ENCODE results near the gene HSPA12B. TPM values are rescaled to one million over a fixed set of nuclear protein-coding genes. Genes with fewer than 3 reads are reported as not detected.

Gene HSPA12B
- polyA plus RNA-seq, 2 of the 4 experiments (the other 2 are of a cell fraction), result 0.37 to 1.2 TPM

DNA sequence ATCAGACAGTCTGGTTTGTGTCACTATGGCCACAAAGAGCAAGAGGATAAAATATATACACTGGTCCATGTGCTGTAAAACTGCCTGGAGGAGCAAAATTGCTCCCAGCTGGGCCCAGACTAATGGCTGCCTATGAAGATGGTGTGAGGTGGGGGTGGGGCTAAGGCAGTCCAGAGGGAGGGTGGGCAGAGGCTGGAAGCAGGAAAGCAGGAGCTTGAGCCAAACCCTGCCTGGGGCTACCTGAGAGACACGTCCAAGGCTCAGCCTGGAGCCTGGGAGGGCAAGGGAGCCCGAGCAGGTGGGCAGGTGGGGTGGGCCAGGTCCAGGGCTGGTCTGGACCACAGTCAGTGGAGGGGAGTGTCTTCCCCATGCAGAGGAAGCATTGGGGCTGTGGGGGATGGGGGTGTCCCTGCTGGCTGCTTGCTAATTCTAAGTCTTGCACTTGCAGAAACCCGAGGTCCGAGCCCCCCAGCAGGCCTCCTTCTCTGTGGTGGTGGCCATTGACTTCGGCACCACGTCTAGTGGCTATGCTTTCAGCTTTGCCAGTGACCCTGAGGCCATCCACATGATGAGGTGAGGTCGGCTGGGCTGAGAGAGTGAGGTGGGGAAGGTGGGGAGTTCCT is 9.5 kb downstream of the HSPA12B start:
- H3K4me3 ChIP-seq, result no peak overlapping the region

DNA sequence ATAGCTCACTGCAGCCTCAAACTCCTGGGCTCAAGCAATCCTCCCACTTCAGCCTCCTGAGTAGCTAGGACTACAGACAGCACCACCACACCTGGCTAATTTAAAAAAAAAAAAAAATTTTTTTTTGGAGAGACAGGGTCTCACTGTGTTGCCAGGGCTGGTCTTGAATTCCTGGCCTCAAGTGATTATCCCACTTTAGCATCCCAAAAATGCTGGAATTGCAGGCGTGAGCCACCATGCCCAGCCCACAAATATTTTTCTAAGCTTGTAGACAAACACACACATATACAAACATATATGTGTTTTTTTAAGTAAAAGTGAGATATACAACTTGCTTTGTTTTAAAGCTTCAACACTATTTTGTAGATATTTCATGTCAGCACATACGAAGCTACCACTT is 10.8 kb downstream of the HSPA12B start:
- no peak overlapping the region for H3K27ac ChIP-seq
- no peak for FAIRE-seq
- H3K4me1 ChIP-seq, result peaks cover 12% of the 10 kb centered on the region; the same call in 2 of the 3 replicates
- H3K9me3 ChIP-seq, result no peaks in the 10 kb centered on the region
- ChIA-PET CTCF (interaction anchor here (5.2 to 72.1 kb wide), 5 partner anchors 4 to 65 kb away, joined by 36 to 2233 read pairs (median 1634); partner anchors contain the start of genes ADAM33, ADISSP, CENPB and GFRA4), POLR2A (no interaction called here)
- H3K4me3 ChIP-seq, result no peak overlapping the region
- ATAC-seq, result no peak
- 85% methylated on average over 2 of the region's 2 CpGs for WGBS (ENCODE audit: missing lambda C conversion rate)
- DNase-seq (ENCODE audit: low read depth in 1 of 2, low spot score in 1 of 2), result no peak
- H3K4me2 ChIP-seq, result no peak overlapping the region
- TF ChIP-seq RAD21 (conservative IDR thresholded peaks at IDR 0.05 in 1 of 2, IDR thresholded peaks at IDR 0.05 in 1 of 2), result no peak
- no peak for TF ChIP-seq JUN (IDR thresholded peaks at IDR 0.05)
- TF ChIP-seq EP300 (IDR thresholded peaks at IDR 0.05), result no peak
- TF ChIP-seq, protein P1, sequence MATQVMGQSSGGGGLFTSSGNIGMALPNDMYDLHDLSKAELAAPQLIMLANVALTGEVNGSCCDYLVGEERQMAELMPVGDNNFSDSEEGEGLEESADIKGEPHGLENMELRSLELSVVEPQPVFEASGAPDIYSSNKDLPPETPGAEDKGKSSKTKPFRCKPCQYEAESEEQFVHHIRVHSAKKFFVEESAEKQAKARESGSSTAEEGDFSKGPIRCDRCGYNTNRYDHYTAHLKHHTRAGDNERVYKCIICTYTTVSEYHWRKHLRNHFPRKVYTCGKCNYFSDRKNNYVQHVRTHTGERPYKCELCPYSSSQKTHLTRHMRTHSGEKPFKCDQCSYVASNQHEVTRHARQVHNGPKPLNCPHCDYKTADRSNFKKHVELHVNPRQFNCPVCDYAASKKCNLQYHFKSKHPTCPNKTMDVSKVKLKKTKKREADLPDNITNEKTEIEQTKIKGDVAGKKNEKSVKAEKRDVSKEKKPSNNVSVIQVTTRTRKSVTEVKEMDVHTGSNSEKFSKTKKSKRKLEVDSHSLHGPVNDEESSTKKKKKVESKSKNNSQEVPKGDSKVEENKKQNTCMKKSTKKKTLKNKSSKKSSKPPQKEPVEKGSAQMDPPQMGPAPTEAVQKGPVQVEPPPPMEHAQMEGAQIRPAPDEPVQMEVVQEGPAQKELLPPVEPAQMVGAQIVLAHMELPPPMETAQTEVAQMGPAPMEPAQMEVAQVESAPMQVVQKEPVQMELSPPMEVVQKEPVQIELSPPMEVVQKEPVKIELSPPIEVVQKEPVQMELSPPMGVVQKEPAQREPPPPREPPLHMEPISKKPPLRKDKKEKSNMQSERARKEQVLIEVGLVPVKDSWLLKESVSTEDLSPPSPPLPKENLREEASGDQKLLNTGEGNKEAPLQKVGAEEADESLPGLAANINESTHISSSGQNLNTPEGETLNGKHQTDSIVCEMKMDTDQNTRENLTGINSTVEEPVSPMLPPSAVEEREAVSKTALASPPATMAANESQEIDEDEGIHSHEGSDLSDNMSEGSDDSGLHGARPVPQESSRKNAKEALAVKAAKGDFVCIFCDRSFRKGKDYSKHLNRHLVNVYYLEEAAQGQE (IDR thresholded peaks at IDR 0.05), result no peak
- no peak for TF ChIP-seq RARB (CRISPR knock-in tag; IDR thresholded peaks at IDR 0.05)
- no peak for TF ChIP-seq RNF2 (IDR thresholded peaks at IDR 0.05; ENCODE audit: borderline replicate concordance, low read depth)
- no peak for TF ChIP-seq KDM5A (IDR thresholded peaks at IDR 0.05)
- no peak for TF ChIP-seq MYC (IDR thresholded peaks at IDR 0.05; ENCODE audit: borderline replicate concordance, low read length)

More for the DNA sequence above, 9.5 kb downstream of the HSPA12B start:
- DNase-seq (ENCODE audit: low read depth in 1 of 2, low spot score in 1 of 2), result no peak
- WGBS (ENCODE audit: missing lambda C conversion rate), result 74% methylated on average over 7 of the region's 7 CpGs
- no peak overlapping the region for H3K27ac ChIP-seq
- TF ChIP-seq RNF2 (IDR thresholded peaks at IDR 0.05; ENCODE audit: borderline replicate concordance, low read depth), result no peak
- no peak for TF ChIP-seq TFCP2L1 (CRISPR knock-in tag; IDR thresholded peaks at IDR 0.05)
- TF ChIP-seq, protein P2, sequence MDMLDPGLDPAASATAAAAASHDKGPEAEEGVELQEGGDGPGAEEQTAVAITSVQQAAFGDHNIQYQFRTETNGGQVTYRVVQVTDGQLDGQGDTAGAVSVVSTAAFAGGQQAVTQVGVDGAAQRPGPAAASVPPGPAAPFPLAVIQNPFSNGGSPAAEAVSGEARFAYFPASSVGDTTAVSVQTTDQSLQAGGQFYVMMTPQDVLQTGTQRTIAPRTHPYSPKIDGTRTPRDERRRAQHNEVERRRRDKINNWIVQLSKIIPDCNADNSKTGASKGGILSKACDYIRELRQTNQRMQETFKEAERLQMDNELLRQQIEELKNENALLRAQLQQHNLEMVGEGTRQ (IDR thresholded peaks at IDR 0.05), result no peak
- no peak for TF ChIP-seq MAFK (IDR thresholded peaks at IDR 0.05; ENCODE audit: partially characterized antibody)
- TF ChIP-seq, protein P3, sequence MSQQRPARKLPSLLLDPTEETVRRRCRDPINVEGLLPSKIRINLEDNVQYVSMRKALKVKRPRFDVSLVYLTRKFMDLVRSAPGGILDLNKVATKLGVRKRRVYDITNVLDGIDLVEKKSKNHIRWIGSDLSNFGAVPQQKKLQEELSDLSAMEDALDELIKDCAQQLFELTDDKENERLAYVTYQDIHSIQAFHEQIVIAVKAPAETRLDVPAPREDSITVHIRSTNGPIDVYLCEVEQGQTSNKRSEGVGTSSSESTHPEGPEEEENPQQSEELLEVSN (IDR thresholded peaks at IDR 0.05; ENCODE audit: borderline replicate concordance, low read depth), result no peak
- no peak for TF ChIP-seq ZFP36 (IDR thresholded peaks at IDR 0.05; ENCODE audit: borderline replicate concordance, partially characterized antibody)
- no peak for TF ChIP-seq ZSCAN20 (CRISPR knock-in tag; IDR thresholded peaks at IDR 0.05)
- TF ChIP-seq, protein P4, sequence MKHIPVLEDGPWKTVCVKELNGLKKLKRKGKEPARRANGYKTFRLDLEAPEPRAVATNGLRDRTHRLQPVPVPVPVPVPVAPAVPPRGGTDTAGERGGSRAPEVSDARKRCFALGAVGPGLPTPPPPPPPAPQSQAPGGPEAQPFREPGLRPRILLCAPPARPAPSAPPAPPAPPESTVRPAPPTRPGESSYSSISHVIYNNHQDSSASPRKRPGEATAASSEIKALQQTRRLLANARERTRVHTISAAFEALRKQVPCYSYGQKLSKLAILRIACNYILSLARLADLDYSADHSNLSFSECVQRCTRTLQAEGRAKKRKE (CRISPR knock-in tag; IDR thresholded peaks at IDR 0.05; ENCODE audit: low read depth), result no peak
- no peak for TF ChIP-seq RARB (CRISPR knock-in tag; IDR thresholded peaks at IDR 0.05)
- no peak for TF ChIP-seq SREBF2 (IDR thresholded peaks at IDR 0.05)
- no peak for TF ChIP-seq EP300 (IDR thresholded peaks at IDR 0.05)
- no peak for TF ChIP-seq ESRRA (IDR thresholded peaks at IDR 0.05; ENCODE audit: borderline replicate concordance, low read length)
- TF ChIP-seq, protein P1 (IDR thresholded peaks at IDR 0.05), result no peak
- TF ChIP-seq CHD4 (IDR thresholded peaks at IDR 0.05; ENCODE audit: borderline replicate concordance), result no peak
- no peak for TF ChIP-seq KDM5A (IDR thresholded peaks at IDR 0.05)
- TF ChIP-seq EHMT2 (IDR thresholded peaks at IDR 0.05; ENCODE audit: low read depth), result no peak
- no peak for TF ChIP-seq CEBPB (IDR thresholded peaks at IDR 0.05)
- no peak for ATAC-seq
- no peak overlapping the region for H3K4me2 ChIP-seq
- CTCF ChIA-PET, result interaction anchor here (0.7 to 72.1 kb wide), 7 partner anchors 6 to 1706 kb away, joined by 3 to 2233 read pairs (median 169); partner anchors contain the start of genes ADAM33, ADISSP, AP5S1 and CENPB
- no peak for FAIRE-seq
- peaks cover 18% of the 10 kb centered on the region; the same call in 2 of the 3 replicates for H3K4me1 ChIP-seq
- H3K9me3 ChIP-seq, result no peaks in the 10 kb centered on the region
- POLR2A ChIA-PET, result interaction anchor here (0.9 kb wide), 1 partner anchor 8 kb away, joined by 3 read pairs; no protein-coding TSS in a partner anchor
